Skeletal muscle tissue (tissue), 4 donors: Measurements from ENCODE around the gene SMIM22. TPM values are rescaled to one million over a fixed set of nuclear protein-coding genes. Genes with fewer than 3 reads are reported as not detected.

Experiments used
- H3K27ac ChIP-seq: one replicate; pipeline ENCODE4 v1.7.0; 2013; ENCODE audit warnings: mild to moderate bottlenecking, low read depth, low read length, inconsistent platforms
- H3K27me3 ChIP-seq, 3 donors: one replicate each; pipeline ENCODE4 v1.7.0; 2013; ENCODE audit warnings: low read length in 3 of 3; ENCODE audit not compliant: control insufficient read depth in 3 of 3, insufficient read depth in 3 of 3
- H3K36me3 ChIP-seq, 3 donors: one replicate each; pipeline ENCODE4 v1.7.0; 2013; ENCODE audit warnings: low read length in 3 of 3; ENCODE audit not compliant: control insufficient read depth in 3 of 3, insufficient read depth in 3 of 3
- H3K4me1 ChIP-seq, 3 donors: one replicate each; pipeline ENCODE4 v1.7.0; 2013; ENCODE audit warnings: low read length in 3 of 3, mild to moderate bottlenecking in 3 of 3; ENCODE audit not compliant: control insufficient read depth in 3 of 3, insufficient read depth in 3 of 3
- H3K4me3 ChIP-seq, 3 donors: one replicate each; pipeline ENCODE4 v1.7.0; 2013; ENCODE audit warnings: low read length in 3 of 3
- H3K9ac ChIP-seq, 3 donors: one replicate each; pipeline ENCODE4 v1.7.0; 2013; ENCODE audit warnings: low read length in 3 of 3, mild to moderate bottlenecking in 3 of 3, moderate library complexity in 2 of 3, low read depth in 1 of 3
- H3K9me3 ChIP-seq, 3 donors: one replicate each; pipeline ENCODE4 v1.7.0; 2013; ENCODE audit warnings: low read length in 3 of 3; ENCODE audit not compliant: control insufficient read depth in 3 of 3
- total RNA-seq: library from RNA; depleted of rRNA; stranded (reverse); fragments of >200 nt; gene quantifications from one replicate; pipeline ENCODE4 v1.2.3, GENCODE V29; 2014
- donor health status: Osteomylitis.

Gene SMIM22
- total RNA-seq, 1 donor from 2014 or later: not detected

- H3K27ac ChIP-seq: peak within 1 kb of the TSS; percentile 75
- H3K4me1 ChIP-seq: peaks cover 14 to 20% (median 15%) of the 10 kb centered on the region in 3 donors
- peaks cover 24 to 43% (median 35%) of the 10 kb centered on the region in 3 donors for H3K36me3 ChIP-seq
- H3K9me3 ChIP-seq: no peaks in the 10 kb centered on the region
- H3K27me3 ChIP-seq: no peaks in the 10 kb centered on the region
- H3K4me3 ChIP-seq: peak within 1 kb of the TSS; percentile 75 to 85 (median 81)
- H3K9ac ChIP-seq: peak within 1 kb of the TSS; percentile 65 to 86 (median 77)
Observed at GRCh38 chr16:4801962-4802658, 6.9 kb downstream of the SMIM22 start, which contains the start of gene ROGDI. Gene ROGDI, minus strand, starts transcription at chr16:4802633. Its CDS starts 62 bp downstream, at chr16:4802571.

DNA sequence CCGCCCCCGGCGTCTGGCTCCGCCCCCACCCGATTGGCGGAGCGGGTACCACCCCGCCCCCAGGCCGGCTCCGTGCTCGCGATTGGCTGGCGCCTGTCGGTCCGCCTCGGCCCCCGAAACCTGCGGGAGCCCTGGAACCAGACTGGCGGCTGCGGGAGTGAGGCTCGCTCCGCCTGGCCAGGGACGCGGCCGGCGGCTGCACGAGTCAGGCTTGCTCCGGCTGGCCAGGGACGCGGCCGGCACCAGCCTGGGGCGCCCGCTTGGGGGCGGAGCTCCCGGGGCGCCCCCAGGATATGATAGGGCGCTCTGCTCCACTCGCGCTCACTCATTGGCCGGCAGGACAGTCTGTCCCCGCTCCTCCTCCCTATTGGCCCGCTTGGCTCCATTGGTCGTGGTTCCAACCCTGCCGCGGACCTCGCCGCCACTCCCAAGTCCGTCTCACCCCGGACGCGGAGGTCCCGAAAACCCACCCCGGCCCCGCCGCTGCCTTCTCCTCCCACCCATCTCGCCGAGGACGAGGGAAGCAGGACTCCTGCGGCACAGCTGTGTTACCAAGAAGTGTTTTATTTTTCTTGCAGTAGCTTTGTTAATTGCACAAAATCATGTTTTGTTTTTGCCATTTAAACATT, 7.6 kb downstream of the SMIM22 start:
- Histone ChIP-seq H3K27me3 (no peaks in the 10 kb centered on the region), H3K36me3 (peaks cover 23 to 38% (median 37%) of the 10 kb centered on the region in 3 donors), H3K9ac (peak overlapping the region; percentile 65 to 86 (median 77)), H3K9me3 (no peaks in the 10 kb centered on the region), H3K4me3 (peak overlapping the region; percentile 75 to 85 (median 81)), H3K27ac (peak overlapping the region; percentile 40), H3K4me1 (peaks cover 14 to 20% (median 15%) of the 10 kb centered on the region in 3 donors)

- peak overlapping the region in 1 of 3 donors; percentile 86 for H3K9ac ChIP-seq
- no peak overlapping the region for H3K27ac ChIP-seq
- peaks cover 14 to 20% (median 15%) of the 10 kb centered on the region in 3 donors for H3K4me1 ChIP-seq
- peak overlapping the region in 1 of 3 donors; percentile 81 for H3K4me3 ChIP-seq
- no peaks in the 10 kb centered on the region for H3K27me3 ChIP-seq
- H3K36me3 ChIP-seq: peaks cover 29 to 35% (median 34%) of the 10 kb centered on the region in 3 donors
- no peaks in the 10 kb centered on the region for H3K9me3 ChIP-seq
Observed at GRCh38 chr16:4803401-4803844, 8.3 kb downstream of the SMIM22 start.

- no peak overlapping the region for H3K4me3 ChIP-seq
- H3K9ac ChIP-seq: no peak overlapping the region
- peaks cover 28 to 36% (median 28%) of the 10 kb centered on the region in 3 donors for H3K36me3 ChIP-seq
- H3K9me3 ChIP-seq: no peaks in the 10 kb centered on the region
- no peak overlapping the region for H3K27ac ChIP-seq
- no peaks in the 10 kb centered on the region for H3K27me3 ChIP-seq
- peaks cover 14 to 20% (median 15%) of the 10 kb centered on the region in 3 donors for H3K4me1 ChIP-seq
Observed at GRCh38 chr16:4803898-4804762, 9.0 kb downstream of the SMIM22 start.

DNA sequence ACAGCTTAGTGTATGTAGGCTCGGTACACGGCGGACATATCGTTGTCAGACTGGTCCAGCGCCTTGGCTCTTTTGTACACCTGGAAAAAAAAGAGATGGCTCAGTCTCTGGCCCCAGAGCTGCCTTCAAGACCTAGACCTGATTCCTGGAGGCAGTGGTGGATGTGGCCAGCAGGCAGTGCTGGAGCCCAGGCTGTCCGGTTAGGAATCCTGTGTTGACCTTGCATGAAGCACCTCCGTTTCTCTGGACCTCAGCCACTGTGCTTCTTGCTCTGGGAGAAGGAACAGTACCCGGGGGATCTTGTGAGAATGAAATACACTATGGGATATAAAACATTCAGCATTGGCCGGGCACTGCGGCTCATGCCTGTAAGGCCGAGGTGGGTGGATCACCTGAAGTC, 10.1 kb downstream of the SMIM22 start:
- no peak overlapping the region for H3K27ac ChIP-seq
- no peak overlapping the region for H3K9ac ChIP-seq
- peaks cover 14 to 20% (median 15%) of the 10 kb centered on the region in 3 donors for H3K4me1 ChIP-seq
- H3K36me3 ChIP-seq: peaks cover 19 to 30% (median 24%) of the 10 kb centered on the region in 3 donors
- no peaks in the 10 kb centered on the region for H3K27me3 ChIP-seq
- H3K4me3 ChIP-seq: no peak overlapping the region
- no peaks in the 10 kb centered on the region for H3K9me3 ChIP-seq

- Histone ChIP-seq H3K9me3 (no peaks in the 10 kb centered on the region), H3K27me3 (no peaks in the 10 kb centered on the region), H3K36me3 (peaks cover 23 to 37% (median 29%) of the 10 kb centered on the region in 3 donors), H3K4me3 (no peak overlapping the region), H3K27ac (no peak overlapping the region), H3K4me1 (peaks cover 7 to 14% (median 12%) of the 10 kb centered on the region in 3 donors), H3K9ac (no peak overlapping the region)
Observed at GRCh38 chr16:4806280-4806679, 11.1 kb downstream of the SMIM22 start.

- peaks cover 13 to 18% (median 17%) of the 10 kb centered on the region in 3 donors for H3K4me1 ChIP-seq
- no peak overlapping the region for H3K9ac ChIP-seq
- H3K36me3 ChIP-seq: peaks cover 33 to 51% (median 51%) of the 10 kb centered on the region in 3 donors
- no peaks in the 10 kb centered on the region for H3K27me3 ChIP-seq
- H3K27ac ChIP-seq: no peak overlapping the region
- H3K4me3 ChIP-seq: no peak overlapping the region
- no peaks in the 10 kb centered on the region for H3K9me3 ChIP-seq
Observed at GRCh38 chr16:4811242-4811641, 16.1 kb downstream of the SMIM22 start.

DNA sequence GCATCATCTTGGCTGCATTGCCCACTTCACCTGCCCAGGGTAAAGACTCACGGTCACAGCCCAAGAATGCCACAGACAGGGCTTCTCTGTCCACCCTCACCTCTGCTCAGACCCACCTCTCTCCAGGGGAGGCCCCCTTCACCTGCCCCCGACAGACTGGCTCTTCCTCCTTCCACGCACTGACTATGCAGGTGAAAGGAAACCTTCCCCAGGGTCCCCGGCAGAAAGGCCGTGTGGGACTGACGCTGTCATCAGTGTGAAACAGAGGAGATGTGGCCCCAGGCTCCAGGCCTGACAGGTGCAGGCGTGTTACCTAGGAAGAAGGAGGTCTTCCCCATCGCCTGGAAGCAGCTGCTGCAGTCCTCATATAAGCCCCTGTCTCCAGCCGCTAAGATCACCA, 16.6 kb downstream of the SMIM22 start:
- Histone ChIP-seq H3K4me1 (peaks cover 13 to 18% (median 17%) of the 10 kb centered on the region in 3 donors), H3K36me3 (peaks cover 30 to 51% (median 51%) of the 10 kb centered on the region in 3 donors), H3K9me3 (no peaks in the 10 kb centered on the region), H3K27ac (no peak overlapping the region), H3K27me3 (no peaks in the 10 kb centered on the region), H3K9ac (no peak overlapping the region), H3K4me3 (no peak overlapping the region)

GRCh38 chr16:4813251-4814003, 18.3 kb downstream of the SMIM22 start:
- H3K36me3 ChIP-seq: peaks cover 41 to 54% (median 49%) of the 10 kb centered on the region in 3 donors
- peak overlapping the region; percentile 71 for H3K27ac ChIP-seq

More at GRCh38 chr16:4813251-4814003, 18.3 kb downstream of the SMIM22 start:
- peaks cover 13 to 18% (median 17%) of the 10 kb centered on the region in 3 donors for H3K4me1 ChIP-seq
- no peaks in the 10 kb centered on the region for H3K9me3 ChIP-seq
- no peak overlapping the region for H3K4me3 ChIP-seq
- no peaks in the 10 kb centered on the region for H3K27me3 ChIP-seq
- peak overlapping the region in 2 of 3 donors; percentile 5 to 79 for H3K9ac ChIP-seq
